SU-DHL-6 (cell line): ENCODE results near the gene ANXA11.
"Not testable (repeated sequence)": the region's sequence is repeated elsewhere in the genome, so short reads cannot be mapped to it uniquely, and the experiment has no call there.

Source experiments
- CTCF ChIP-seq: fragments of 200-600 bp; sonication (generic); IDR thresholded peaks from one replicate; pipeline ENCODE4 v1.5.1; 2017; ENCODE audit warnings: antibody characterized with exemption, mild to moderate bottlenecking, low read length, moderate library complexity; ENCODE audit not compliant: insufficient read depth, poor library complexity, severe bottlenecking
- EZH2phosphoT487 ChIP-seq: fragments of 200-600 bp; sonication (generic), shearing (Covaris generic); conservative IDR thresholded peaks from 2 replicates; pipeline ENCODE4 v1.6.1; 2018; ENCODE audit warnings: mild to moderate bottlenecking, antibody characterized with exemption, low read length, moderate library complexity, mixed read lengths

- TF ChIP-seq CTCF, EZH2phosphoT487: not testable (repeated sequence)
Observed at GRCh38 chr10:80145406-80146308, 59.7 kb downstream of the ANXA11 start.
